GM04503 (cell line): Measurements from ENCODE around the gene EDRF1.
"Not testable (repeated sequence)": the region's sequence is repeated elsewhere in the genome, so short reads cannot be mapped to it uniquely, and the experiment has no call there.

ENCODE experiments used
- DNase-seq: peaks from one replicate; pipeline ENCODE4 v3.0.0-alpha.2; 2012; ENCODE audit warnings: low read depth

EDRF1 gene

DNA sequence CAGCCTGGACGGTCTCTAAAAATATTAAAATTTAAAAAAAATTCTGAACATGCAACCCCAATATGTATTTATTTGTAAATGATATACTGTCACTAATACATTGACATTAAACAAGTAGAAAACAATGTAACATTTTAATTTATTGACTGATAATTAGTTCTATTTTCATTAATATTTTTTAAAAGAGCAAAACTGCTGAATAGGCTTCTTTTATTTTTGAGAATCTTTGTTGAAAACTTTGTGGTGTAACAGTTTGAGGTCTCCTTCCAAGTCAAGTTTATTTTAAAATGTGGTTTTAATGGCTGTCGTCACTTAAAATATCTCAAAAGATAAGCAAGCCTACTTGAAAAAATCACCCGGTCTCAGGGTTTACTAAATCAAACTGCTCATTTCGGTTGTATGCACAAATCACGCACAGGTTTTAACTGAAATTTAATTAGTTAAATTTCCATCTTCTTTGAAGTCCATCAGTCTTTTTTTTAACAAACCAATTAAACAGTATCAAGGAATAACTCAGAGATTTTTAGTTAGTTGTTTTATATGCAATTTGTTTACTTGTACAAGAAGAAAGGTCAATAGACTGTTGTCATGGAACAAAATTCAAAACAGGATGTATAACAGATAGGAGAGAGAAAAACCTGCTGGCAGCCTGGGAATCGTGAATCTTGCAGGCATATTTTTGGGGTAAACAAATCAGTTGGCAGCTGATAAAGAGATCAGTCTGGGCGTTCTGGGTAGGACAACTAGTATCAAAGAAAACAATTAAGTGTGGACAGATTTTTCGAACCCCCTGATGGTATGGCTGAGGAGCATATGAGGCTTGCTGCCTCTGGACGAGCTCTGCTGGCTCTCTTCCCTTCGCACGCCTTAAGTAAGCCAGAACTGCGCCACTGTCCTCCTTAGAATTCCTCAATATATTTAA is 9.7 kb upstream of the EDRF1 start:
- DNase-seq, result no peak

DNA sequence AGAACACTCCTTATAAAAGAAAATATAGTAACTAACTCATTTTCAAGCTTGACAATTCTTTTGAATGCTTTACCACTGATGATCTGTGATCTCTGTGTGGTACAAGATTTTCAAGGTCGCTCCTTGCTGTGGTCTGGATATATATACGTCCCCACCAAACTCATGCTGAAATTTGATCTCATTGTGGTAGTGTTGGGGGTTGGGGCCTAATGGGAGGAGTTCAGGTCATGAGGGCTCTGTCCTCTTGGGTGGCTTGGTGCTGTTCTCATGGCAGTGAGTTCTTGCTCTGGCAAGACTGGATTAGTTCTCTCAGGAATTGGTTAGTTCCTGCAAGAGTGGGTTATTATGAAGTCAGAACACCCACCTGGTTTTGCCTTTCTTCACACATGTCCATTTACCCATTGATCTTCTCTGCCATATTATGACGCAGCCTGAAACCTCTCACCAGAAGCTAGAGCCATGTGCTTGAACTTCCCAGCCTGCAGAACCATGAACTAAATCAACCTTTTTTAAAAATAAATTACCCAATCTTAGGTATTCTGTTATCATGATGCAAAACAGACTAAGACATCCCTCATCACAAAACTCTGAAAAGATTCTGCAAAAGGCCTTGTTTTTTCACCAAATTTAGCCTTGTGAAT is 8.3 kb upstream of the EDRF1 start:
- no peak for DNase-seq

DNA sequence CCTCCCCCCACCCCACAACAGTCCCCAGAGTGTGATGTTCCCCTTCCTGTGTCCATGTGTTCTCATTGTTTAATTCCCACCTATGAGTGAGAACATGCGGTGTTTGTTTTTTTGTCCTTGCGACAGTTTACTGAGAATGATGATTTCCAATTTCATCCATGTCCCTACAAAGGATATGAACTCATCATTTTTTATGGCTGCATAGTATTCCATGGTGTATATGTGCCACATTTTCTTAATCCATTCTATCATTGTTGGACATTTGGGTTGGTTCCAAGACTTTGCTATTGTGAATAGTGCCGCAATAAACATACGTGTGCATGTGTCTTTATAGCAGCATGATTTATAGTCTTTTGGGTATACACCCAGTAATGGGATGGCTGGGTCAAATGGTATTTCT is 4.8 kb upstream of the EDRF1 start:
- DNase-seq, result not testable (repeated sequence)

DNA sequence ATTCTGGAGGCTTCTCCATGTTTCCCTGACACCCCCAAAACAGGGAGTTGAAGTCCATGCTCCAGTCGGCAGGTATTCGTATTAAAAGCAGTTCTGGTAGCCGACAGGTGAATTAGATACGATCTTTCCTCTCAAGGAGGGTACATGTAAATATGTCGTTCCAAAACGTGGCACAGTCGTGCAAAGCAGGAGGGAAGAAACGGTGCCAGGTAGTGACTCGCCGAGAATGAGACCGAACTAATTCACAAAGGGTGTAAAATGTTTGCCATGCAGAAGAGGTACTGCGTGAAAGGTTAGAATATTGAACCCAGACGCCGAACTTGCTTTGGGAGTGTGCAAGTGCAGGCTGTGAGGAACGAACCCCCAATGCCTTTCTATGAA is 483 bp downstream of the EDRF1 start:
- DNase-seq, result no peak

DNA sequence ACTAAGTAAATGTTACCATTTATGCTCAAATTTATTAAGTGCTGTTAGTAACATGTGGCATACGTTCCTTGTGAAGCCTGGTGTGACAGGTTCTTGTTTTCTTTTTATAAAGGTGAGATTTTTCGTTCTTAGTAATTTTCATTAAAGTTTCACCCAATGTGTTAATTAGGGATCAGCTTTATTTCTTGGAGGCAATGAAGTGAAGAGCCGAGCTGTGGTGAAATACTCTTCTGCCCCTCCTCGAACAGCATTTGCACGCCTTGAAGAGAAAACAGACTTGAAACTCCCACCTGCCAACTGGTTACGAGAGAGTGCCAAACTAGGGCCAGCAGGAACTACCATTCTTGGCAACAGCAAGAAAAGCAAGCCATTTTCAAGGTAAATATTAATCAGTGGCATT is 1.5 kb downstream of the EDRF1 start:
- DNase-seq, result no peak

DNA sequence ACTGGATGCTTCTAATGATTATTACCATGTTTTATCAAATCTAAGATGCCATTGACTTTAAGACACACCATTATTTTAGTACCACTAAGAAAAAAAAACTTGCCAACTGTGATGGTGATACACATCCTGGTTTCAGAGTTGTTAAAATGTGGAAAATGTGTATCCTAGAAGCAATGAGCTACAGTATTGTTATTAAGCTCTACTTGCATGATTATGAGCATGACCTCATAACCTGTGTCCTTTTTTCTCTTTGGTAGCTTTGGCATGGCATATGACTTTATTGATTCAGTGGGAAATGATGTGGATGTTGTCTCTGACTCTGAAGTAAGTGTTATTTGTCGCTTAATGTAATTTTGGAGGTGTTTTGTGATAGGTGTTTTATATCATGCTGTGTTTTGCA is 3.3 kb downstream of the EDRF1 start:
- DNase-seq, result no peak

DNA sequence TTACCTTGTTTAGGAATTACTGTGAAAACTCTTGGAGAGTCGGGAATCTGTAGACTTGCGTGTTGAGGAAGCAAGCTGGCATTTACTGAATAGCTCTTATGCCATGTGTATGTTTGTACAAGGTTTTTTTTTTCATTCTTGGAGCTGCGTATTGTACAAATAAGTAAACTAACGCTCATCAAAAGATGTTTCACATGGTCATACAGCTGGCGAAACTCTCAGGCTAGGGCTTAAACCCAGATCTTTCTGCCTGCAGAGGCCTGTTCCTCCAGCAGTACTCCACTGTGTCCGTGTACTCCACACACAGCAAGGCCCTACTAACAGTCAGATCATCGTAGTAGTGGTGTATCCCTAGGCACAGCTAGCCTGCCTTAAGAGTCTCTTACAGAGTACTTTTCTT is 7.4 kb downstream of the EDRF1 start:
- DNase-seq, result no peak

DNA sequence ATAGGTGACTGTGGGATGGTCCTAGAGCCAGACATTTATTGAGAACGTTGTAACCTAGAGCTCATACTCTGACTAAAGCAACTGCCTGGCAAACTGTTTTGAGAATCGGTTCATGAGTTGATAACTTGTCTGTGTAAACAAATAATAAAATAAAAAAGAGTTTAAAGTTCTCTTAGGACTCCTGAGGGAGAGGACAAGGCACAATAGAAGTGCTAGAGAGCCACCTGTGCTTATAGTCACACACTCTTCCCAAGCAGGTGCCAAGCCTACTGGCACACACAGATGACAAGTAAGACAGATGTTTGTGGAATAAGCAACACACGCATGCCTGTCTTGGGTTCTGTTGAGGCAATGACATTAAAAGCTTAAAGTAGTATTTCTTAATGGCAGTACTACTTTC is 7.9 kb downstream of the EDRF1 start:
- no peak for DNase-seq

DNA sequence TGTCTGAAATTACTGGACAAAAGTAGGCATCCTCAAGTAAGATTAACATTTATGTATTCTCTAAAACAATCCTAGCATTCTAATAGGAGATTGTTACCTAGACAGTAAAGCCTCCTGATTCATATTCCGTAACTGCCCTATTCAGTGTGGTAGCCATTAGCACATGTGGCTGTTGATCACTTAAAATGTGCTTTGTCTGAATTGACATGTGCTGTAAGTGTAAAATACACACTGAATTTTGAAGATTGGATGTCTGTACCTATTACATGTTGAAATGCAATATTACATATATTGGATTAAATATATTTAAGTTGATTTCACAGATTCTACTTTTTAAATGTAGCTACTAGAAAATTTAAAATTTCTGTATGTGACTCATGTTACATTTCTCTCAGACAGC is 14.6 kb downstream of the EDRF1 start:
- no peak for DNase-seq

DNA sequence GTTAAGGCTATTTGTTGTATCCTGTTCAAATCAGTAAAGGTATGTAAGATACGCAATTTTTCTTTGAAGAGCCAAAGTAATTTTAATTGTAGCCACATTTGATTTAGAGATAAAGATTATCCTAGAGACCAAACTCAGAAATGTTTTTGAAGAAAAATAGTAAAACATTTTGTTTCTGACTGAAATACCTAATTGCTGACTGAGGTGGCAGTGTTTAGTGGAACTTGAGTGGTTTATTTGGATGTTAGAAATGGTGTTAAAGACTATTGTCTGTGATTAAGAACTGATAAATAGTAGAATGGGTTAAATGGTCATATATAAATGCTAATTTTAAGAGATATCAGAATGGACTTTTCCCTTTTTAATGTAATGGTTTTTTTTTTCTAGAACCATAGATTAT is 15.3 kb downstream of the EDRF1 start:
- no peak for DNase-seq

DNA sequence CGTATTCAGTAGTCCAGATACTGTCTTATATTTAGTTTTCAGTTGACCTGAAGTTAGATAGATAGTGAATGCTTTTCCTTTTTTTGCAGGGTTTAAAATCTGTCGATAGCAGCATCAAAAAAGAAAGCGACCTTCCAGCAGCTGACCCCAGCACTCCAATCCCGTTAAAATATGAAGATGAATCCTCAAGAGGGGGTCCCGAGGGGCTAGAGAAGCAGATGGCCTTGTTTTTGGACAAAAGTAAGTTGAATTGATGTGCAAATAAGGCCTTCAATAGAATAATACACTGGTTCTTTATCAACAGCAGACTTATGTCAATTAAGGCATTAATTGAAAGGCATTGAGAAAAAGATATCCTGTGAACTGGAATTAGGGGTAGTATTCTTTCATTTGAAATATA is 18.7 kb downstream of the EDRF1 start:
- no peak for DNase-seq

DNA sequence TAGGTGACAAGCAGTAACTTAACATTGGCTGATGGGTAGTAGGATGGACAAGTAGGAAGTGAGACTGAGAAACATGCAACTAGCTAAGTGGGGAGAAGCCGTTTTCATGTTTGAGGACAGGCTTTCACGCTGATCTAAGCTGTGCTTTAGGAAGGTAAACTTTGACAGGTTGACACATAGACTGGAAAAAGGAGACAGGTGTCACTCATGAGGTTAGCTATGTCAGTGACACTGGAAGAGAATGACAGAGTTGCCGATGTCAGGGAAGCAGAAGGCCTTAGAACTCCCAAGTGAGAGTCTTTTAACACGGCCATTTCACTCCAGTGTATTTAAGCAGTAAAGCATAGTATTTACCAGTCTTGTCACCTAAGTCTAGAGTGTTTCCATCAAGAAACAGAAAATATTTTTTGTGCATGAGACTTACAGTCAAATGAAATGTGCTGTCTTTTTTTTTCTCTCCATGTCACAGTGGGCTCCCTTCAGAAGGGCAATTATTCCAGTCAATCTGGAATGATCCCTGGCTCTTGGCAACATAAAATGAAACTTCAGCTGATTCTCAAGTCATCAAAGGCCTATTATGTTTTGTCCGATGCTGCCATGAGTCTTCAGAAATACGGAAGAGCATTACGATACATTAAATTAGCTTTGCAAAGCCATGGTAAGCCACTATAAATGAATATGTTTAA is 20.6 kb downstream of the EDRF1 start:
- no peak for DNase-seq

DNA sequence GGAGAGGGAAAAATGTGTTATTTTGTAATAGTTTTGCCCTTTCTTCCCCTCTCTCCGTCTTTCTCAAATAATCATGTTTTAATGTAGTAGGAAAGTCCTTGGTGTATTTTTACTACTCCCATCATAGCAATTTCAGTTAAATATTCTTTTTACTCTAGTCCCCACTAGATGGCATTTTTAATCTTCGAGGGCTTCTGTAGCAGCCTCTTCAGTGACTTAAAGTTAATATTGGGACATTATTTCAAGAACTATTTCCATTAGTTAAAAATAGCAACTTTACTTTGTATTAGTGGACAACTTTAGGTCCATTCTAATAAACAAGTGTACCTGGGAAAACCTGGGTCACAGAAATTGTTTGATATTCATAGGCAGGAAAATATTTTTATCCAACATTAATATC is 23.0 kb downstream of the EDRF1 start:
- DNase-seq, result no peak

DNA sequence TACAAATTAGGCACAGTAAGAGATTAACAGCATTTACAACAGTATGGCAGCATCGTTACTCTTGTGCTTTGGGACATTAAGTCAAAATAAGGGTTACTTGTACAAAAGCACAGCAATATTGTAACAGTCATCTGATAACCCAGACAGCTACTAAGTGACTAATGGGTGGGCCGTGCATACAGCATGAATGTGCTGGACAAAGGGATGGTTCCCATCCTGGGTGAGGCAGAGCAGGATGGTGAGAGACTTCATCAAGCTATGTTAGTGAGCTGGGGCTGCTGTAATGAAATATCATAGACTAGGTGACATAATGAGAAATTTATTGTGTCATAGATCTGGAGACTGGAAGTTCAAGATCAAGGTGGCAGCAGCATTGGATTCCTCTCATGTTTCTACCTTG is 25.4 kb downstream of the EDRF1 start:
- no peak for DNase-seq

DNA sequence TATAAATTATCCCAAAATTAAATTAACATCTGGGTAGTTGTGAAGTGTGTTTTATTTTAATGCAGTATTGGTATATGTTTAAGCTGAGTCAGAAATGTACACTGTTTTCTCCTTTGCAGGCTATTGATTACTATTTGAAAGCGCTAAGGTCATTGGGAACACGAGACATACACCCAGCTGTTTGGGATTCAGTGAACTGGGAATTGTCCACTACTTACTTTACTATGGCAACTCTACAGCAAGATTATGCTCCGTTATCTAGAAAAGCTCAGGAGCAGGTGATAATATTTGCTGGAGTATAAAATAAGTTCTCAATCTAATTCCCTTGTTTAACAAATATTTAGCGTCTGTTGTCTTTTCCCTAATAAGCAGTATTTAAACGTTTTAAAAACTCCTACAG is 27.9 kb downstream of the EDRF1 start:
- no peak for DNase-seq

DNA sequence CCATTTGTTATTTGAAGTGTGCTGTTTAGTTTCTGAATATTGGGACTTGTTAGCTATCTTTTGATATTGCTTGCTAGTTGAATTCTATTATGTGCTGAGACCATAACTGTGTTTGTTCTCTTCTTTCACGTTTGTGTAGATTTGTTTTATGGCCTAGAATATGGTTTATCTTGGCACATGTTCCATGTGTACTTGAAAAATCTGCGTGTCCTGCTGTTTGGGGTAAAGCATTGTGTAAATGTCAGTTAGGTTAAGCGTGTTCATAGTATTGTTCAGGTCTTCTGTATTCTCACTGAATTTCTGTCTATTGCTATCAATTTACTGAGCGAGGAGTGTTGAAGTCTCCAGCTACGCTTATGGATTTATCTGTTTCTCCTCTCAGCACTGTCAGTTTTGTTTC is 36.7 kb downstream of the EDRF1 start:
- DNase-seq, result no peak

DNA sequence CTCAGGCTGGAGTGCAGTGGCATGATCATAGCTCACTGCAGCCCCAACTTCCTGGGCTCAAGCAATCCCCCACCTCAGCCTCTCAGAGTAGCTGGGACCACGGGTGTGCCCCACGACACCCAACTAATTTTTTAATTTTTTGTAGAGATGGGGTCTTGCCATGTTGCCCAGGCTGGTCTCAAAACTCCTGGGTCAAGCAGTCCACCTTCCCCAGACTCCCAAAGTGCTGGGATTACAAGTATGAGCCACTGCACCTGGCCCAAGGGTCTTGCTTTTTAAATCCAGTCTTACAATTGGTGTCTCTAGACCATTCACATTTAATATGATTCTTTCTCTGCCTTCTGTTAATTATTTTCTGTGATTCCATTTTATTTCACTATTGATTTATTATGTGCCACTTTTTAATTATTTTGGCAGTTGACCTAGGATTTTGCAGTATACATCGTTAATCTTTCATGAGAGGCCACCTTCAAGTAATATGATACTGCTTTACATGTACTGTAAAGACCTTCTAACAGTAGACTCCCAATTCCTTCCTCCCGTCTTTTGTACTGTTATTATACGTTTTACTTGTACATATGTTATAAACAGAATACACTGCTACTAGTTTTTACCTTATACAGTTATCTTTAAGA is 37.5 kb downstream of the EDRF1 start:
- DNase-seq, result no peak

DNA sequence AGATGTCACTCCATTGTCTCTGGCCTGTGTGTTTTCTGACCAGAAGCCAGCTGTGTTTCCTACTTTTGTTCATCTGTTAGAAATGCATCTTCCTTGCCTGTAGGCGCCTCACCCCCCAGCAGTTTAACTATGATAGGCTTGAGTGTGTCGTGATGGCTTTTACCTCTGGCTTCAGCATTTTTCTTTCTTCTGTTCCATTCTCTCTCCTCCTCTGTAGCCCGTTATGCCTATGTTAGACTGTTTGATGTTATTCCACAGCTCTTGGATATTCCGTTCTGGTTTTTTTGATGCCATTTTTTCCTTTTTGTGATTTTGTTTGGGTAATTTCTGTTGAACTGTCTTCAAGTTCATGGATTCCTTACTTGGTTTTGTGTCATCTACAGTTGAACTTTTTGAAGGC is 38.2 kb downstream of the EDRF1 start:
- no peak for DNase-seq

DNA sequence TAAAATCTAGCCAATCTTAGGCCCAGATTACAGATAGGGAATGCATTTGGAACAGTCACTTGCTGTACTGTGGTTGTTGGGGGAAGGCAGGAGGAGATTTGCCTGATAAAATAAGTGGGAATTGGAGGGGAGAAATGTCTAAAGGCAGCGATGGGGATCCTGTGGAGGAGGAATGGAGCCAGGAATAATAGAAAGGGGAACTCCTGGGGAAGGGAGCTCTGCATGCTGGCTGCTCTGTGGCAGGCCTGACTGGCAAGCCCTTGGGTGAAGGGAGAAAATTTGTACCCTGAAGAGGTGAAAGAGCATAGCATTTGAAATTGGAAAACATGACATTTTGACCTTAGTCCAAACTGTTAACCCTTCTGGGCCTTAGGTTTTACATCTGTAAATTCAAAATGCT is 42.5 kb downstream of the EDRF1 start:
- DNase-seq, result no peak

DNA sequence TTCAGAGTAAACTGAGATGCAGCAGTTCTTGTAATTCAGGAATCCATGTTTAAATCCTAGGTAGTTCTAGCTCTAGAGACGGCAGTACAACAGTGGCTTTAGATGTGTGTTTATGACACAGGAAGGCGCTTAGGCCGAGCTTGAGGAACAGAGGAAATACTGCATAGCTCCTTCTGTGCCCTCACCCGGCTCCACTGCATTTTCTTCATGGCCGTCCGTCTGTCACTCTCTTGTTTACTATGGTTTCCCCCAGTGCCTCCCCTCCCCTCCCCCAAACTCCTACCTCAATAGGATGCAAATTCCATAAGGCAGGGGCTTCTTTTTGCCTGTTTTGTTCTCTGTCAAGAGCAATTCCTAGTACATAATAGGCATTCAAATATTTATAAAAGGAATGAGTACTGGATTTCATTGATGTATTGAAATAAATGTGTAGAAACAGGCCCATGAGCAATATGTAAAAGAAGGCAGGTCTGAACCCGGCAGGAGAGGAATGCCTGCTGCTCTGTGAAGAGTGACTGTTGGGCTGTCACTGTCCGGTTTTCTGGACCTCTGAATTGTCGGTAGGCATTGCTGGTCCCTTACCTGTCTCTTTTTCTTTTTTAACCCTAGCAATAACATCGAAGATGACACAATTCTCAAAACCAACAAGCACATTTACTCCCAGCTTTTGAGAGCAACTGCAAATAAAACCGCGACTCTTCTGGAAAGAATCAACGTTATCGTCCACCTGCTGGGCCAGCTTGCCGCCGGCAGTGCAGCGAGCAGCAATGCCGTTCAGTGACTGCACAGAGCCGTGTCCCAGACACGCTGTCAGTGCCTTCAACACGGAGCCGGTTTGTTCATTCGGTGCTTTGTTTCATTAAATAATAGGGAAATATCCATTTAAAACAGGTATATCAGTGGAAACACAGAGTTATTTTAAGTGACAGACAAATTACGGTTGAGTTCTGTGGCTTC is 43.5 kb downstream of the EDRF1 start:
- no peak for DNase-seq

DNA sequence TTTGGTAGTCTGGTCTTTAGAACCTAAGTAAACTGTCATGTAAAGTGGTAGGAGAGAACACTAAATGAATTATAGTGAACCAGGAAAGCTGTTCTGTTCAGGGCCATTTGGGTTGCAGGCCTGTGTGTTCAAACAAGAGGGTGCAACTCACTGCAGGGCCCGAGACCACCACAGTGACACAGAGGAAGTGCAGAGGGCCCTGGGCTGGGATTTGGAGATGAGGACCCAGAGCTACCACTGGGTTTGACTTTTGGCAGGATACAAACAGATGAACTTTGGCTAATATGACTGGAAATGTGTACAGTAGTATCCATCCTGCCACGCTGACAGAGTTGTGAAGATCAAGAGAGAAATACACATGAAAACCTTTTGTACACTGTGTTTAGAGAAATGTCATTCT is 46.3 kb downstream of the EDRF1 start:
- DNase-seq, result no peak

DNA sequence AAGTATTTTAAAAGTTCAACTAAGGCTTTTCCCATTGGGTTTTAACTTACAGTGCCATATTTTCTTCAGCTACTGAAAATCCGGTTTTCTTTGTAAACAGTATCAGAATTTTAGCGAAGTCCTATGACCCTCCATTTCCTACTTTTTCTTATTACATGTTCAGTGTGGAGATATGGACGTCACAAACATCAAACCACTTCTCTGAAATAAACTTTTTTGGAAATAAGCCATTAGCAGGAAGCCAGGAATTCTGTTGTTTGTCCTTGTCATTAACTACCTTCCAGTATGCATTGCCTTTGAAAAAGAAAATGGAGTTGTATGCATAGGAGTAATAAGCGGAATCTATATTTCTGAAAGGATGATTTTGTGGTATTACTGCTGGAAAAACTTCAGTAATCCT is 47.0 kb downstream of the EDRF1 start:
- DNase-seq, result no peak
